NCI-H2196 (cell line): ENCODE results near the gene SCGB3A1.

Source experiments
- DNase-seq: peaks from one replicate; lab custom pipeline; 2025; ENCODE audit not compliant: unreplicated experiment; lab: John Stamatoyannopoulos, UW

Gene SCGB3A1

GRCh38 chr5:180625791-180626660 is 34.7 kb upstream of the SCGB3A1 start:
- no peak for DNase-seq

- no peak for DNase-seq
Measured at GRCh38 chr5:180625125-180625790, 34.0 kb upstream of the SCGB3A1 start.

GRCh38 chr5:180624587-180624986 is 33.3 kb upstream of the SCGB3A1 start:
- DNase-seq: no peak

DNA sequence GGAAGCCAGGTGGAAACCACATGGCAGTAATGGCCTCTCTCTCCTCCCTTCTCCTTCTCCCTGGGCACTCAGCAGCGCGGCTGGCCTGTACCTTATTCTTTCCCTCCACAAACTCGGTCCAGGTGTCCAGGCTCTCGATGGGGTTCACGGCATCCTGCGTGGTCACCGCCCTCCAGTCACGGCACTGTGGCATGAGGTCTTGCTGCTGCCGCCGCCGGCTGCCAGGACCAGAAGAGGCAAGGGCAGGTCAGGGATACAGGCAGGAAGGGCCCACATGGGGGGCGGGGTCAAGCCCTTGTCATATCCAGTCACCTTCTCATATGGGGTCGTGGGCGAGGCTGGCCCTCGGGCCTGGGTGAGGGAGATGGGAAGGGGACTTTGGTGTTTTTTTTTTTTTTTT is 32.5 kb upstream of the SCGB3A1 start:
- no peak for DNase-seq

- no peak for DNase-seq
Measured at GRCh38 chr5:180623411-180623834, 32.1 kb upstream of the SCGB3A1 start.

GRCh38 chr5:180622910-180623309 is 31.6 kb upstream of the SCGB3A1 start:
- no peak for DNase-seq

GRCh38 chr5:180621311-180621710 is 30.0 kb upstream of the SCGB3A1 start:
- DNase-seq: no peak

- DNase-seq: no peak
Measured at GRCh38 chr5:180620014-180620413, 28.7 kb upstream of the SCGB3A1 start.

GRCh38 chr5:180619563-180619915 is 28.2 kb upstream of the SCGB3A1 start:
- DNase-seq: no peak

GRCh38 chr5:180618829-180619562 is 27.7 kb upstream of the SCGB3A1 start:
- DNase-seq: peak; percentile 23

DNA sequence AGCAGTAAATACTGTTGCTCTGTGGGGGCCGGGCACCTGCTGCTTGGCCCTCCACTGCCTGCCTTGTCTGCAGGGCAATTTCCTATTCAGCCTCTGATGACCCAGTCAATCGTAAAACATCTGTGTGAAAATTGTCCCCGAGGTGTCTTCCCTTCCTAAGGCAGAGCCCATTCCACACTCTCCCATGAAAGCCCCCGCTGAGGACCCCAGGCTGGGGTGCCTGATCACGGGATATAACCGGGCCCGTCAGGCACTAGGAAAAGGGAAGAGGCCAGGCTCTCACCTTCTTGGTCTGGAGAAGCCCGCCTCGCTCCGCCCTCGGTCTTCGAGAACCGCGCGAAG is 27.2 kb upstream of the SCGB3A1 start:
- DNase-seq: no peak

DNA sequence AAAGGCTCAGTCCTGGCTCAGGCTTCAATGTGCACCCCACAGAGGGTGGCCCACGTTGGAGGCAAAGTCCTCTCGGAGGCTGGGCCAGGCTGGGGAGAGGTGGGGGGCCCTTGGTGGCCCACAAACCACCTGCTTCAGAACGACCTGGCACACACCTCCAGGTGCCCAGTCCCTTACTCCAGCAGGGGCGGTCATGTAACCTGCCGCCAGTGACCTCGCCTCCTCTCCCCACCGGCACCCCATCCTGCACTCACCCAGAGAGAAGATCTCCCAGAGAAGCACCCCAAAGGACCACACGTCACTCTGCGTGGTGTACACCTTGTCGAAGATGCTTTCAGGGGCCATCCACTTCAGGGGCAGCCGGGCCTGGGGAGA is 22.5 kb upstream of the SCGB3A1 start:
- no peak for DNase-seq

GRCh38 chr5:180613188-180613813 is 22.0 kb upstream of the SCGB3A1 start:
- DNase-seq: no peak

DNA sequence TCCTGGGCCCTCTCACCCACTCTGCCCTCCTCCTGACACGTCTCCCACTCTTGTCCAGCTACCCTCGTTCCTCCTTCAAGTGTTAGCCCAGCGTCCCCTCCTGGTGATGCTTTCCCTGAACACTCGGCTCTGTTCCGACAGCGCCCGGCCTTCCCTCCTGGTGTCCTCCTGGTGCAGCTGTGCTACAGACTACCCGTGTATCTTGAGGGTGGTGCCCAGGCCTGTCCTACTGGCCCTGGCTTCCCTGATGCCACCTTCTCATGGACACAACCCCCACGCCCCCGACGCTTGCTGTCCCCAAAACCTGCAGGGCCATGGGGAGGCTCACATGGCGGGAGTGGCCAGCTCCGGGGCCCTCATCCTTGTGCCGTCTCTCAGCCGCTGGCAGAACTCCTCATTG is 21.4 kb upstream of the SCGB3A1 start:
- DNase-seq: no peak

- DNase-seq: no peak
Measured at GRCh38 chr5:180611140-180611850, 20.0 kb upstream of the SCGB3A1 start.

- DNase-seq: no peak
Measured at GRCh38 chr5:180609817-180610550, 18.7 kb upstream of the SCGB3A1 start.

DNA sequence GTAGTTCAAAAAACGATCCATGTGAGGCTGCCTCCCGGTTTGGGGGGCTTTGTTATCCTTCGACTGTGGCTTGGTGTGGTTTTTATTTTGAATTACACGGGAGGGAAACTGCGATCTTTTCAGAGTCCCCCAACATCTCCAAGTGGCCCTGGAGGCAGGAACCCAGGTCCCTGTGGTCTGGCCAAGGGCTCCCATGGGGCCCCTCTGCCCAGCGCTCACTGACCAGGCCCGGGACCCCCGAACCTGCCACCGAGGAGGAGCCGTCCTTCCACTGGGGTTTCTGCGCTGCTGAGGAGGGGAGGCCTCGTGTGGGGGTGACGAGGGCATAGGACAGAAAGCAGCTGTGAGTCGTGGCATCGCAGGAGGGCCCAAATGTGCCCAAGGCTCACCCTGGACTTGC is 18.1 kb upstream of the SCGB3A1 start:
- DNase-seq: no peak

DNA sequence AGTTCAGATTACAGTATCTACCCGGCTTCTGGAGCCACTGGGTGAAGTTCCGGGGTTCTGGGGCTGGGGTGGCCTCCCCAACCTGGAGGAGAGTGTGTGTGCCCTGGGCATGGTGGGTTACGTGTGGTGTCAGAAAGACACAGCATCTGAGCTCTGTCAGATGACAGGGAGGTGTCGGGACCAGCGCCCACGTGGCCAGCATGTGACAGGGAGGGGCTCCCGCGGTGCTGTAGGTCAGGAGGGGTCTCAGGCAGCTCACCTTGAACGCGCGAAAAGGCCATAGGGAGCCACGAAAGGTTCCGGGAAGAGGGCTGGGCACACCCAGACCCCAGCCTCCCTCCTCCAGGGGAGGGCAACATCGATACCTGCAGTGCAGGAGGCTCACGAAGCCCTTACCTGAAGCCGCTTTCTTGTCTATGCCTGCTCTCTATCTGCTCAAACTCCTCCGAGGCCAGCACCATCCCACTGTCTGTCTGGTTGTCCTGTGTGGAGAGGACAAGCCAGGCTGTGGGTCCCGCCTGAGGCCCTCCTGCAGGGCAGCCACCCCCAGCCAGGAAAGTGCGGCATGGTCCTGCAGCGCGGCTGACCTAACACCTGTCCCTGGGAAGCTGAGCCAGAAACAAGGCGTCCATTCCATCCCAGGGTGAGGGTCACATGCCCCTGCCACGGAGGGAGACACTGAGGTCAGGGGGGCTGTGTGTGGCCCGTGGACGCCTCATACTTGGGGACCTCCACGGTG is 17.4 kb upstream of the SCGB3A1 start:
- DNase-seq: no peak

- no peak for DNase-seq
Measured at GRCh38 chr5:180607861-180608571, 16.7 kb upstream of the SCGB3A1 start.
